ENCODE results near the gene CER1. TPM values are rescaled to one million over a fixed set of nuclear protein-coding genes. Genes with fewer than 3 reads are reported as not detected.

The CER1 gene
- total and polyA plus RNA-seq, 2 of the 8 experiments (the other 6 are each of a cell fraction or from before 2014, with no cell fraction given), result 0.26 to 3.4 TPM

GRCh38 chr9:14723301-14723700 lies 768 bp upstream of the CER1 start:
- H3K27me3 ChIP-seq (replicated peaks in 1 of 4; ENCODE audit: control insufficient read depth in 3 of 4, extremely low read depth in 1 of 4, insufficient read depth in 3 of 4, low read length in 3 of 4), result peaks cover 35 to 73% (median 46%) of the 10 kb centered on the region in 4 experiments
- no peak overlapping the region for H3K56ac ChIP-seq (replicated peaks; ENCODE audit: insufficient read length, low read depth, low read length)
- H2BK15ac ChIP-seq (ENCODE audit: low read length), result no peak overlapping the region
- ChIA-PET POLR2A (ENCODE audit: partially characterized antibody) (interaction anchor here (0.6 to 3.2 kb wide), 3 partner anchors 30 to 1824 kb away, joined by 3 to 9 read pairs (median 3); partner anchors contain the start of gene ZDHHC21), CTCF (ENCODE audit: partially characterized antibody) (interaction anchor here (0.7 to 2.8 kb wide), 6 partner anchors 30 to 1779 kb away, joined by 3 to 11 read pairs (median 4); partner anchors contain the start of gene ZDHHC21)
- no peak overlapping the region for H3K4me3 ChIP-seq (ENCODE audit: extremely low read depth in 1 of 4, insufficient read depth in 2 of 4, low read depth in 3 of 4, low read length in 4 of 4)
- no peak overlapping the region for H3K27ac ChIP-seq (ENCODE audit: low read depth, low read length)
- H3K23me2 ChIP-seq (ENCODE audit: low read depth, low read length), result no peaks in the 10 kb centered on the region; the same call in 1 of the 2 replicates
- no peak overlapping the region for H2BK20ac ChIP-seq (ENCODE audit: low read length)
- H3K4ac ChIP-seq (replicated peaks; ENCODE audit: insufficient read length, low read depth, low read length), result no peak overlapping the region
- FAIRE-seq (no peak), DNase-seq (ENCODE audit: low read depth in 1 of 2, low spot score in 2 of 2) (no peak)
- peak overlapping the region; percentile 29 to 64; a peak in 2 of 4 replicates for H3K4me2 ChIP-seq (ENCODE audit: insufficient read depth in 1 of 2, low read depth in 2 of 2, low read length in 2 of 2)
- no peak overlapping the region for H3K14ac ChIP-seq (ENCODE audit: insufficient read length)
- no peaks in the 10 kb centered on the region for H3K9me3 ChIP-seq (ENCODE audit: insufficient read depth in 2 of 2, low read depth in 1 of 2, low read length in 1 of 2)
- H2BK12ac ChIP-seq (ENCODE audit: low read depth, low read length), result no peak overlapping the region; the same call in 1 of the 2 replicates
- H3K4me1 ChIP-seq (replicated peaks in 1 of 4; ENCODE audit: control insufficient read depth in 3 of 4, insufficient read depth in 4 of 4, low read length in 3 of 4), result peaks cover 4 to 8% (median 6%) of the 10 kb centered on the region in 4 experiments; a peak in 6 of 7 replicates
- WGBS, 2 experiments (ENCODE audit: extremely low coverage in 1 of 2, insufficient coverage in 1 of 2, insufficient read length in 1 of 2, insufficient replicate concordance in 2 of 2, low coverage in 1 of 2, low lambda C conversion rate in 2 of 2, missing lambda C conversion rate in 1 of 2), result 22% methylated on average over 4 of the region's 4 CpGs; no CpG with 5 or more reads in 1 of the 2 experiments
- no peak overlapping the region for H2AK5ac ChIP-seq (ENCODE audit: low read depth, low read length)
- no peak overlapping the region for H3K9ac ChIP-seq (replicated peaks in 1 of 4; ENCODE audit: extremely low read depth in 1 of 4, low read depth in 3 of 4, low read length in 3 of 4)
- H4K8ac ChIP-seq (ENCODE audit: extremely low read depth, insufficient read depth, low read length), result no peak overlapping the region
- no peak overlapping the region for H2AFZ ChIP-seq (ENCODE audit: low read length)
- no peak overlapping the region for H3K23ac ChIP-seq (ENCODE audit: insufficient read length)
- no peaks in the 10 kb centered on the region for H3K36me3 ChIP-seq (ENCODE audit: control insufficient read depth in 2 of 4, insufficient read depth in 4 of 4, low read length in 3 of 4)
- no peak overlapping the region for H2BK120ac ChIP-seq (replicated peaks; ENCODE audit: low read depth, low read length)
- H4K91ac ChIP-seq (replicated peaks; ENCODE audit: insufficient read length, low read length), result no peak overlapping the region
- TF ChIP-seq, protein P1, sequence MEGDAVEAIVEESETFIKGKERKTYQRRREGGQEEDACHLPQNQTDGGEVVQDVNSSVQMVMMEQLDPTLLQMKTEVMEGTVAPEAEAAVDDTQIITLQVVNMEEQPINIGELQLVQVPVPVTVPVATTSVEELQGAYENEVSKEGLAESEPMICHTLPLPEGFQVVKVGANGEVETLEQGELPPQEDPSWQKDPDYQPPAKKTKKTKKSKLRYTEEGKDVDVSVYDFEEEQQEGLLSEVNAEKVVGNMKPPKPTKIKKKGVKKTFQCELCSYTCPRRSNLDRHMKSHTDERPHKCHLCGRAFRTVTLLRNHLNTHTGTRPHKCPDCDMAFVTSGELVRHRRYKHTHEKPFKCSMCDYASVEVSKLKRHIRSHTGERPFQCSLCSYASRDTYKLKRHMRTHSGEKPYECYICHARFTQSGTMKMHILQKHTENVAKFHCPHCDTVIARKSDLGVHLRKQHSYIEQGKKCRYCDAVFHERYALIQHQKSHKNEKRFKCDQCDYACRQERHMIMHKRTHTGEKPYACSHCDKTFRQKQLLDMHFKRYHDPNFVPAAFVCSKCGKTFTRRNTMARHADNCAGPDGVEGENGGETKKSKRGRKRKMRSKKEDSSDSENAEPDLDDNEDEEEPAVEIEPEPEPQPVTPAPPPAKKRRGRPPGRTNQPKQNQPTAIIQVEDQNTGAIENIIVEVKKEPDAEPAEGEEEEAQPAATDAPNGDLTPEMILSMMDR (IDR thresholded peaks at IDR 0.05; ENCODE audit: control extremely low read depth in 1 of 3, insufficient read depth in 1 of 3, low read depth in 1 of 3, low read length in 3 of 3), result no peak
- TF ChIP-seq NANOG (IDR thresholded peaks at IDR 0.05; ENCODE audit: insufficient read depth, low read depth, low read length, poor library complexity, severe bottlenecking) (no peak), RBBP5 (IDR thresholded peaks at IDR 0.05; ENCODE audit: borderline replicate concordance, low read depth, low read length) (no peak), CREB1 (IDR thresholded peaks at IDR 0.05) (no peak), ZNF274 (IDR thresholded peaks at IDR 0.05; ENCODE audit: borderline replicate concordance, extremely low read depth, low read length) (no peak), CHD2 (IDR thresholded peaks at IDR 0.05; ENCODE audit: low read length) (no peak), EGR1 (IDR thresholded peaks at IDR 0.05; ENCODE audit: borderline replicate concordance, low read depth, low read length) (no peak), JUND (IDR thresholded peaks at IDR 0.05; ENCODE audit: low read length) (no peak), MAFK (IDR thresholded peaks at IDR 0.05; ENCODE audit: low read depth, low read length) (no peak)
- TF ChIP-seq, protein P2, sequence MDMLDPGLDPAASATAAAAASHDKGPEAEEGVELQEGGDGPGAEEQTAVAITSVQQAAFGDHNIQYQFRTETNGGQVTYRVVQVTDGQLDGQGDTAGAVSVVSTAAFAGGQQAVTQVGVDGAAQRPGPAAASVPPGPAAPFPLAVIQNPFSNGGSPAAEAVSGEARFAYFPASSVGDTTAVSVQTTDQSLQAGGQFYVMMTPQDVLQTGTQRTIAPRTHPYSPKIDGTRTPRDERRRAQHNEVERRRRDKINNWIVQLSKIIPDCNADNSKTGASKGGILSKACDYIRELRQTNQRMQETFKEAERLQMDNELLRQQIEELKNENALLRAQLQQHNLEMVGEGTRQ (IDR thresholded peaks at IDR 0.05; ENCODE audit: low read length), result no peak
- H2BK5ac ChIP-seq (ENCODE audit: low read depth, low read length), result no peak overlapping the region
- no peaks in the 10 kb centered on the region for H3K79me1 ChIP-seq (ENCODE audit: low read depth, low read length)
- no peaks in the 10 kb centered on the region for H3K79me2 ChIP-seq (ENCODE audit: control insufficient read depth in 1 of 2, insufficient read depth in 2 of 2, low read length in 2 of 2)
- H4K20me1 ChIP-seq (replicated peaks in 1 of 2; ENCODE audit: control insufficient read depth in 1 of 2, insufficient read depth in 2 of 2, low read length in 2 of 2), result peaks cover 0 to 1% of the 10 kb centered on the region in 2 experiments
- H3K18ac ChIP-seq (ENCODE audit: extremely low read depth, low read length), result no peak overlapping the region
- no peak overlapping the region for H4K5ac ChIP-seq (ENCODE audit: insufficient read length, low read depth, low read length)
